Pancreas (tissue), 10 donors: ENCODE results near the gene SCN5A. TPM values are rescaled to one million over a fixed set of nuclear protein-coding genes. Genes with fewer than 3 reads are reported as not detected.

Experiments used
- ATAC-seq, 4 donors: fragments of 200-7000 bp; cut with Tn5 transposase; one replicate each; pipeline versions ENCODE4 v1.8.0 to v1.9.1; 2020; ENCODE audit warnings: mild to moderate bottlenecking in 4 of 4, moderate library complexity in 4 of 4
- DNase-seq, 6 donors: peaks; one replicate each; pipeline ENCODE4 v3.0.0-alpha.2; 2020
- FAIRE-seq: peaks from 2 replicates; lab custom pipeline; 2012; peaks lifted over from hg19 to GRCh38; lab: Jason Lieb, UNC
- H3K27ac ChIP-seq, 4 donors: fragments of 200-600 bp; sonication (generic); 1 replicate in 3 of 4; 2 replicates in 1 of 4; pipeline versions ENCODE4 v1.5.0 to v1.8.0; 2020
- H3K27me3 ChIP-seq, 4 donors: fragments of 200-600 bp; one replicate each; pipeline ENCODE4 v1.8.0; 2021
- H3K36me3 ChIP-seq, 3 donors: fragments of 200-600 bp; sonication (generic) in 1 of 3; one replicate each; pipeline versions ENCODE4 v1.5.0 to v1.8.0; 2020 to 2021
- H3K4me1 ChIP-seq, 3 donors: fragments of 200-600 bp; one replicate each; pipeline ENCODE4 v1.8.0; 2021
- H3K4me3 ChIP-seq, 4 donors: fragments of 200-600 bp; sonication (generic) in 2 of 4; one replicate each; pipeline versions ENCODE4 v1.5.0 to v1.8.0; 2020 to 2021
- H3K9me3 ChIP-seq, 4 donors: fragments of 200-600 bp; one replicate each; pipeline ENCODE4 v1.8.0; 2021
- WGBS, 2 donors: extraction: QIAGEN DNeasy Blood & Tissue Kit; methylation state at CpG; one replicate each; pipeline ENCODE4 v1.1.7; 2013; 5-methylcytosine and 5-hydroxymethylcytosine counted together
- intact Hi-C, 3 donors: fragments of 100-400 bp; cut with DNase I; formaldehyde crosslinking; loops; one replicate each; pipeline versions ENCODE4 v1.11.1 to v1.14.2; 2022
- polyA plus RNA-seq, 2 donors: library from polyadenylated mRNA; stranded (reverse); fragments of 200-250 nt; gene quantifications; one replicate each; pipeline ENCODE4 v1.2.3, GENCODE V29; 2013
- total RNA-seq, 6 donors: library from RNA; stranded (reverse); fragmentation: NEBNext Ultra II Directional in 4 of 6; extraction: Animal tissue kit (Norgen Biotek cat#: 25700) in 4 of 6; gene quantifications; one replicate each; pipeline versions ENCODE4 v1.2.1 to v1.2.4, GENCODE V29; 2021 to 2023
- TF ChIP-seq, protein P1 (sequence below), 4 donors: fragments of 200-600 bp; sonication (generic) in 3 of 4; IDR thresholded peaks; one replicate each; pipeline versions ENCODE4 v1.5.0 to v1.8.0; 2021; ENCODE audit warnings: antibody characterized with exemption in 4 of 4
- donor health status: healthy with polysubstance abuse.
- donor health status: DM: no; HTN: no; CAD: no; lungs with moderate emphysema.
- donor health status: DM: no; HTN: no; CAD: no.
- donor health status: control.
- donor health status: control.
- donor health status: Bipolar disorder and iron deficiency.
- donor health status: DM: yes; HTN: yes; CAD: no.
- donor health status: DM: no; HTN: no; CAD: no.
- donor health status: DM: no; HTN: no; CAD: no.
- donor health status: DM: yes; HTN: yes; CAD: no.

Gene SCN5A
- total and polyA plus RNA-seq, 8 donors: 0.07 to 0.39 (median 0.26) TPM; not detected in 1

GRCh38 chr3:38662544-38662943 lies 13.1 kb upstream of the SCN5A start:
- H3K36me3 ChIP-seq: no peaks in the 10 kb centered on the region
- no peak overlapping the region for H3K4me3 ChIP-seq
- DNase-seq: no peak
- no peaks in the 10 kb centered on the region for H3K9me3 ChIP-seq
- H3K27ac ChIP-seq: no peak overlapping the region
- FAIRE-seq: no peak
- no peaks in the 10 kb centered on the region for H3K4me1 ChIP-seq
- TF ChIP-seq, protein P1, sequence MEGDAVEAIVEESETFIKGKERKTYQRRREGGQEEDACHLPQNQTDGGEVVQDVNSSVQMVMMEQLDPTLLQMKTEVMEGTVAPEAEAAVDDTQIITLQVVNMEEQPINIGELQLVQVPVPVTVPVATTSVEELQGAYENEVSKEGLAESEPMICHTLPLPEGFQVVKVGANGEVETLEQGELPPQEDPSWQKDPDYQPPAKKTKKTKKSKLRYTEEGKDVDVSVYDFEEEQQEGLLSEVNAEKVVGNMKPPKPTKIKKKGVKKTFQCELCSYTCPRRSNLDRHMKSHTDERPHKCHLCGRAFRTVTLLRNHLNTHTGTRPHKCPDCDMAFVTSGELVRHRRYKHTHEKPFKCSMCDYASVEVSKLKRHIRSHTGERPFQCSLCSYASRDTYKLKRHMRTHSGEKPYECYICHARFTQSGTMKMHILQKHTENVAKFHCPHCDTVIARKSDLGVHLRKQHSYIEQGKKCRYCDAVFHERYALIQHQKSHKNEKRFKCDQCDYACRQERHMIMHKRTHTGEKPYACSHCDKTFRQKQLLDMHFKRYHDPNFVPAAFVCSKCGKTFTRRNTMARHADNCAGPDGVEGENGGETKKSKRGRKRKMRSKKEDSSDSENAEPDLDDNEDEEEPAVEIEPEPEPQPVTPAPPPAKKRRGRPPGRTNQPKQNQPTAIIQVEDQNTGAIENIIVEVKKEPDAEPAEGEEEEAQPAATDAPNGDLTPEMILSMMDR (IDR thresholded peaks at IDR 0.05): no peak
- ATAC-seq: no peak
- peaks cover 0 to 4% (median 0%) of the 10 kb centered on the region in 4 donors for H3K27me3 ChIP-seq
- intact Hi-C loops: no loop called here
- 20 to 35% methylated on average over 4 of the region's 4 CpGs for WGBS, 2 donors

- intact Hi-C loops: loop anchor here in 1 of 3 donors (10.0 kb wide), 1 partner anchor 134 kb away; no protein-coding TSS in a partner anchor
- 9 to 13% methylated on average over 9 of the region's 9 CpGs for WGBS, 2 donors
- no peak for FAIRE-seq
Observed at GRCh38 chr3:38658841-38659240, 9.4 kb upstream of the SCN5A start.

DNA sequence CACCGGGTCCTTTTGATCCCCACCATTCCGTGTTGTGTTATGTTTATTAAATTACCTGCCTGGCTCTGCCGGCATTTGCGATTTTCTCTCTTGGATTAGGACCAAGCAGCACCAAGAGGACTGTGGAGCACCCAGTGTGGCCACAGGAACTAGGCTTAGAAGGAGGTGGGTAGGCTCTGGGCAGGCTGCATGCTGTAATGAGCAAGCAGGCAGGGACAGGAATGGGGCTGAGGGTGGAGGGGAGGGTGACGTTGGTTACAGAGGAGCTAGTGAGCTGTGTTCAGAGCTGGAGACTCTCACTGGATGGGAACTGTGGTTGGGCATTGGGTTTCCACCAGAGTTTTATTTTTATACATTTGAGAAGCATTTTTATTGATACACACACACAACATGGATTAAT lies 7.9 kb upstream of the SCN5A start:
- no peak overlapping the region for H3K4me3 ChIP-seq
- H3K9me3 ChIP-seq: no peaks in the 10 kb centered on the region
- FAIRE-seq: no peak
- TF ChIP-seq, protein P1 (IDR thresholded peaks at IDR 0.05): no peak
- H3K27ac ChIP-seq: no peak overlapping the region
- ATAC-seq: no peak
- no peaks in the 10 kb centered on the region for H3K36me3 ChIP-seq
- WGBS, 2 donors: 38 to 46% methylated on average over 5 of the region's 5 CpGs
- DNase-seq: no peak
- no peaks in the 10 kb centered on the region for H3K4me1 ChIP-seq
- H3K27me3 ChIP-seq: peaks cover 0 to 10% (median 0%) of the 10 kb centered on the region in 4 donors
- intact Hi-C loops: loop anchor here in 1 of 3 donors (10.0 kb wide), 1 partner anchor 133 kb away; no protein-coding TSS in a partner anchor

More at GRCh38 chr3:38658841-38659240, 9.4 kb upstream of the SCN5A start:
- no peak for DNase-seq
- no peak overlapping the region for H3K27ac ChIP-seq
- ATAC-seq: no peak
- no peaks in the 10 kb centered on the region for H3K4me1 ChIP-seq
- H3K36me3 ChIP-seq: no peaks in the 10 kb centered on the region
- no peak overlapping the region for H3K4me3 ChIP-seq
- TF ChIP-seq, protein P1 (IDR thresholded peaks at IDR 0.05): no peak
- H3K9me3 ChIP-seq: no peaks in the 10 kb centered on the region
- peaks cover 0 to 10% (median 0%) of the 10 kb centered on the region in 4 donors for H3K27me3 ChIP-seq

- TF ChIP-seq, protein P1 (IDR thresholded peaks at IDR 0.05): no peak
- no peaks in the 10 kb centered on the region for H3K9me3 ChIP-seq
- H3K27ac ChIP-seq: no peak overlapping the region
- H3K4me1 ChIP-seq: no peaks in the 10 kb centered on the region
- DNase-seq (no peak), FAIRE-seq (no peak), ATAC-seq (peak in 3 of 4 donors; percentile 24 to 54 (median 52))
- no peaks in the 10 kb centered on the region for H3K36me3 ChIP-seq
- 7 to 11% methylated on average over 7 of the region's 7 CpGs for WGBS, 2 donors
- peaks cover 0 to 15% (median 0%) of the 10 kb centered on the region in 4 donors for H3K27me3 ChIP-seq
- H3K4me3 ChIP-seq: no peak overlapping the region
- intact Hi-C loops: loop anchor here in 1 of 3 donors (10.0 kb wide), 1 partner anchor 131 kb away; no protein-coding TSS in a partner anchor
Observed at GRCh38 chr3:38655708-38656300, 6.3 kb upstream of the SCN5A start.
